Neural progenitor cell (in vitro differentiated cells): ENCODE measurements around the gene KDELR1.

ENCODE experiments used
- CTCF ChIP-seq: fragments of 200-600 bp; sonication (generic); IDR thresholded peaks from 2 replicates; pipeline ENCODE4 v1.5.1; 2017; ENCODE audit warnings: antibody characterized with exemption, mild to moderate bottlenecking
- EZH2 ChIP-seq: fragments of 200-600 bp; sonication (generic); IDR thresholded peaks from 2 replicates; pipeline ENCODE4 v1.6.1; 2017; ENCODE audit warnings: antibody characterized with exemption, mild to moderate bottlenecking, moderate library complexity
- EZH2phosphoT487 ChIP-seq: fragments of 200-600 bp; sonication (generic); IDR thresholded peaks from 2 replicates; pipeline ENCODE4 v1.6.1; 2017; ENCODE audit warnings: antibody characterized with exemption

GRCh38 chr19:48378194-48378570, 13.2 kb downstream of the KDELR1 start:
- TF ChIP-seq EZH2 (no peak), CTCF (no peak), EZH2phosphoT487 (no peak)
